Calu3 (cell line): Measurements from ENCODE around the gene AGPAT3. TPM values are rescaled to one million over a fixed set of nuclear protein-coding genes. Genes with fewer than 3 reads are reported as not detected.

Source experiments
- BruUV-seq: library from RNA; stranded (reverse); fragments of 400-500 nt; replicated peaks from 2 replicates; lab custom pipeline; 2021; lab: Mats Ljungman, UMichigan
- CTCF ChIA-PET: fragments of 300-600 bp; sonication (Branson Sonifier 250); formaldehyde crosslinking; loops from one replicate; lab custom pipeline; 2022; ENCODE audit warnings: antibody characterized with exemption; lab: Charles Lee
- DNase-seq: peaks from one replicate; pipeline ENCODE4 v3.0.0; 2022
- H3K27ac Mint-ChIP-seq: one replicate; pipeline ENCODE4 v1.8.0; 2022; ENCODE audit warnings: mixed read lengths; ENCODE audit not compliant: unreplicated experiment
- H3K27me3 Mint-ChIP-seq: one replicate; pipeline ENCODE4 v1.8.0; 2022; ENCODE audit warnings: mixed read lengths; ENCODE audit not compliant: unreplicated experiment
- H3K36me3 Mint-ChIP-seq: one replicate; pipeline ENCODE4 v1.8.0; 2022; ENCODE audit warnings: mild to moderate bottlenecking, moderate library complexity, mixed read lengths; ENCODE audit not compliant: insufficient read depth, unreplicated experiment
- H3K4me1 Mint-ChIP-seq: one replicate; pipeline ENCODE4 v1.8.0; 2022; ENCODE audit warnings: mild to moderate bottlenecking, low read depth, mixed read lengths; ENCODE audit not compliant: unreplicated experiment
- H3K4me3 Mint-ChIP-seq: one replicate; pipeline ENCODE4 v1.8.0; 2022; ENCODE audit warnings: mild to moderate bottlenecking, low read depth, moderate library complexity, mixed read lengths; ENCODE audit not compliant: unreplicated experiment
- H3K9me3 Mint-ChIP-seq: one replicate; pipeline ENCODE4 v1.8.0; 2022; ENCODE audit warnings: low read depth, mixed read lengths; ENCODE audit not compliant: unreplicated experiment
- intact Hi-C: fragments of 100-400 bp; cut with micrococcal nuclease; formaldehyde crosslinking; loops from one replicate; pipeline ENCODE4 v1.10.0; 2022; ENCODE audit not compliant: unreplicated experiment
- total RNA-seq: library from RNA; stranded (reverse); gene quantifications from 2 replicates; pipeline ENCODE4 v1.2.3, GENCODE V29; 2022
- TF ChIP-seq, protein P1 (sequence below): fragments of 200-600 bp; IDR thresholded peaks from one replicate; pipeline ENCODE4 v1.8.0; 2022; ENCODE audit warnings: antibody characterized with exemption; ENCODE audit not compliant: unreplicated experiment

Gene AGPAT3
- total RNA-seq, 1 experiment from 2014 or later, result 61.2 TPM

- Mint-ChIP-seq H3K4me1 (no peaks in the 10 kb centered on the region), H3K9me3 (no peaks in the 10 kb centered on the region), H3K27ac (no peak overlapping the region), H3K36me3 (no peaks in the 10 kb centered on the region), H3K4me3 (no peak overlapping the region), H3K27me3 (no peaks in the 10 kb centered on the region)
- CTCF ChIA-PET, result no interaction called here
- intact Hi-C loops, result no loop called here
- BruUV-seq, result no TSS peak
- TF ChIP-seq, protein P1, sequence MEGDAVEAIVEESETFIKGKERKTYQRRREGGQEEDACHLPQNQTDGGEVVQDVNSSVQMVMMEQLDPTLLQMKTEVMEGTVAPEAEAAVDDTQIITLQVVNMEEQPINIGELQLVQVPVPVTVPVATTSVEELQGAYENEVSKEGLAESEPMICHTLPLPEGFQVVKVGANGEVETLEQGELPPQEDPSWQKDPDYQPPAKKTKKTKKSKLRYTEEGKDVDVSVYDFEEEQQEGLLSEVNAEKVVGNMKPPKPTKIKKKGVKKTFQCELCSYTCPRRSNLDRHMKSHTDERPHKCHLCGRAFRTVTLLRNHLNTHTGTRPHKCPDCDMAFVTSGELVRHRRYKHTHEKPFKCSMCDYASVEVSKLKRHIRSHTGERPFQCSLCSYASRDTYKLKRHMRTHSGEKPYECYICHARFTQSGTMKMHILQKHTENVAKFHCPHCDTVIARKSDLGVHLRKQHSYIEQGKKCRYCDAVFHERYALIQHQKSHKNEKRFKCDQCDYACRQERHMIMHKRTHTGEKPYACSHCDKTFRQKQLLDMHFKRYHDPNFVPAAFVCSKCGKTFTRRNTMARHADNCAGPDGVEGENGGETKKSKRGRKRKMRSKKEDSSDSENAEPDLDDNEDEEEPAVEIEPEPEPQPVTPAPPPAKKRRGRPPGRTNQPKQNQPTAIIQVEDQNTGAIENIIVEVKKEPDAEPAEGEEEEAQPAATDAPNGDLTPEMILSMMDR, result no peak
- no peak for DNase-seq
Measured at GRCh38 chr21:43928222-43929125, 63.5 kb downstream of the AGPAT3 start.

DNA sequence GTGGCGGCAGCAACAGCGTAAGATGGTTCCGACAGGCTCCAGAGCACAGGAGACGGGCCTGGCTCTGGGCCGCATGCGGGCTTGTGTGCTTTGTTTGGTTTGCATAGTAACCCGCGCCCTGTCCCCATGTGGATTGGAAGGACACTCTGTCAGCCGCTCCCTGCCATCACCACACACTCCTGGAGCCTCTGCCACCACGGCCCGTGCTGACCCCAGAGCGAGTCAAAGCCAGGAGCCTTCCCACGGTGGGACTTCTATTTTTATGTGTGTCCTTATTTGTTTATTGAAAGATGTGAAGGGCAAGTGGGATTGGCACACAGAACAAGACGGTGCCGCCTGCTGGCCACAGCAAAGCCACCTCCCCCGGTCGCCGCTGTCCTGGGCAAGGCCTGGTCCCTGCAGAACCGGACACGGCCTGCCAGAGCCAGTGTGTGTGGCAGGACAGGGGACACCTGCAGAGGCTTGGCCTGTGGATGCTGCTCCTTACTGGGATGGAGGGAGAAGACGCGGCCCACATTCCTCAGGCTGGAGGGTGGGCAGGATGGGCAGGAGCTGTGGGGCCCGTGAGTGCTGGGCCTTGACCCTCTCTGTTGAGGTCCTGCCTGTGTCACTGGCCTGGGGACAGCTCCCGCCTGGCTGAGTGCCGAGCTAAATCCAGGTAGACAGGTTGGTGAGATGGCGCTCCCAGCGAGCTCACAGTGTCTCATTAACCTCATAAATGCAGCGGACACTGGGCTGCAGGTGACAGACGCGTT, 64.4 kb downstream of the AGPAT3 start:
- Mint-ChIP-seq H3K9me3 (no peaks in the 10 kb centered on the region), H3K4me1 (no peaks in the 10 kb centered on the region), H3K27me3 (no peaks in the 10 kb centered on the region), H3K36me3 (no peaks in the 10 kb centered on the region), H3K27ac (no peak overlapping the region), H3K4me3 (no peak overlapping the region)
- BruUV-seq, result no TSS peak
- intact Hi-C loops, result no loop called here
- TF ChIP-seq, protein P1, result no peak
- no peak for DNase-seq
- CTCF ChIA-PET, result interaction anchor here (1.1 kb wide), 1 partner anchor 11 kb away, joined by 4 read pairs; no protein-coding TSS in a partner anchor

DNA sequence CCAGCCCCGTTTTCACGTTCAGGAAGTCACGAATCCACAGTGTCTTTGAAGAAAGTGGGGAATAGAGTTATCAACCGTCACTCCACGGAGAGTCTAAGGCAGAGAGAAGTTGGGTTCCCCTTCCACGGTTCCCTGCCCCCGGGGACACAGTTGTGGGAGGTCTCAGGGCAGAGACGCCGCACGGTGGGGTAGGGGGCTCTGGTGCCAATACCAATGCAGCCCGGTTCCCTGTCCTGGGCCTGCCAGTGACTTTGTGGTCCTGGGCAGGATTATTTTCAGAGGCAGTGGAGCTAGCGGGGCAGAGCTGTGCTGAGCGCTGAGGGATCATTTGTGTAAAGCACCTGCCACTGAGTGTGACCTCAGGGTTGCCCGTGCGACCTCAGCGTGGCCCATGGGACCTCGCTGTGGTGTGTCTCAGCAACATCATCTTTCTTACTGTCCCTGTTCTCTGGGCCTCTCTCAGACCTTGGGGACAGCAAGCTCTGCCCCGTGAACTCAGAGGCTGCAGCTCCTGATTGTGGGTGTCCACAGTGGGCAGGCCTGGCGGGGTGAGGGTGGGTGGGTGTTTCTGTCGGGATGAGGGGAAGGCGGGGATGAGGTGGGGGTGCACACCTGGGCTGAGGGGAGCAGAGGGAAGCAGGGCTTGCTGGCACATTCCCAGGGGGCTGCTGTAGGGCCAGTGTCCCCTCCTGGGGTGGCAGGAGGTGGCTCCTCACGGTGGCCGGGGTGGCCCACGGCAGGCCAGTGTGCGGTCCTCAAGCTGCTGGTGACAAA, 65.2 kb downstream of the AGPAT3 start:
- no peaks in the 10 kb centered on the region for H3K9me3 Mint-ChIP-seq
- intact Hi-C loops, result no loop called here
- H3K4me1 Mint-ChIP-seq, result no peaks in the 10 kb centered on the region

More for the DNA sequence above, 65.2 kb downstream of the AGPAT3 start:
- BruUV-seq, result no TSS peak
- no peak for DNase-seq
- CTCF ChIA-PET, result interaction anchor here (0.6 to 1.1 kb wide), 2 partner anchors 12 to 349 kb away, joined by 4 read pairs; no protein-coding TSS in a partner anchor
- TF ChIP-seq, protein P1, result no peak
- H3K27ac Mint-ChIP-seq, result no peak overlapping the region
- no peaks in the 10 kb centered on the region for H3K27me3 Mint-ChIP-seq
- H3K36me3 Mint-ChIP-seq, result no peaks in the 10 kb centered on the region
- no peak overlapping the region for H3K4me3 Mint-ChIP-seq
